Measurements from ENCODE around the gene TEX19.

DNA sequence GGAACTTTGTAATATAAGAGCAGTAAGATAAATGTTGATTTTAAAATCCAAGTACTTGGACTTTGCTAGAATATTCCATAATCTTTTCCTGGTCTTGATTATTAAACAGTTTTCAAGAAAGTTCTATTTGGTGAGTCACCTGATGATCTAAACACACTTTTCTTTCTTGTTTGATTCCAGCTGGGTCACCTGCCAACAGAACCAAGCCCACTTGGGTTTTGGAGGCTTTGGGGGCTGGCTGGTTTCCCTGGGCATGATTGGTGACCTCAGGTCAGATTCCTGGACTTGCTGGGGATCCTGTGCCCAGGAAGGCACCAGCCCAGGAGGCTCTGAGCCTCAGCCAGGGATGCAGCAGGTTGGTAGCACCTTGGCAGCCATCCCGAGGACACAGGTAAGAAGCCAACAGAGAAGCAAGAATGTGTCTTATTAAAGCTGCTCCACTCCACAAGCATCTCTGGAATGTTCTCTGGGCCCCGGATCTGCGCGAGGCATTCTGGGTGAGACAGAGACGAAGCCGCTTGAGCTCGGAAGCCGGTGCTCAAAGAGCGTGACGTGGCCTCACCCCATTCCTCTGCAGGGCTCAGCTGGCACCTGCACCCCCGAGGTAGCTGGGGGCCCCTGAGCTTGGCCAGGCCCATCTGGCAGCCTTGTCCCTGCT is 3.1 kb upstream of the TEX19 start:
- TF ChIP-seq GABPA (IDR thresholded peaks at IDR 0.05; ENCODE audit: low read depth) (no peak), POLR2AphosphoS5 (IDR thresholded peaks at IDR 0.05; ENCODE audit: low read depth) (no peak), SPI1 (IDR thresholded peaks at IDR 0.05; ENCODE audit: borderline replicate concordance, low read depth) (no peak)
- TF ChIP-seq, protein P1, sequence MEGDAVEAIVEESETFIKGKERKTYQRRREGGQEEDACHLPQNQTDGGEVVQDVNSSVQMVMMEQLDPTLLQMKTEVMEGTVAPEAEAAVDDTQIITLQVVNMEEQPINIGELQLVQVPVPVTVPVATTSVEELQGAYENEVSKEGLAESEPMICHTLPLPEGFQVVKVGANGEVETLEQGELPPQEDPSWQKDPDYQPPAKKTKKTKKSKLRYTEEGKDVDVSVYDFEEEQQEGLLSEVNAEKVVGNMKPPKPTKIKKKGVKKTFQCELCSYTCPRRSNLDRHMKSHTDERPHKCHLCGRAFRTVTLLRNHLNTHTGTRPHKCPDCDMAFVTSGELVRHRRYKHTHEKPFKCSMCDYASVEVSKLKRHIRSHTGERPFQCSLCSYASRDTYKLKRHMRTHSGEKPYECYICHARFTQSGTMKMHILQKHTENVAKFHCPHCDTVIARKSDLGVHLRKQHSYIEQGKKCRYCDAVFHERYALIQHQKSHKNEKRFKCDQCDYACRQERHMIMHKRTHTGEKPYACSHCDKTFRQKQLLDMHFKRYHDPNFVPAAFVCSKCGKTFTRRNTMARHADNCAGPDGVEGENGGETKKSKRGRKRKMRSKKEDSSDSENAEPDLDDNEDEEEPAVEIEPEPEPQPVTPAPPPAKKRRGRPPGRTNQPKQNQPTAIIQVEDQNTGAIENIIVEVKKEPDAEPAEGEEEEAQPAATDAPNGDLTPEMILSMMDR (IDR thresholded peaks at IDR 0.05; ENCODE audit: insufficient read depth, low read length) = no peak
- TF ChIP-seq, protein P2, sequence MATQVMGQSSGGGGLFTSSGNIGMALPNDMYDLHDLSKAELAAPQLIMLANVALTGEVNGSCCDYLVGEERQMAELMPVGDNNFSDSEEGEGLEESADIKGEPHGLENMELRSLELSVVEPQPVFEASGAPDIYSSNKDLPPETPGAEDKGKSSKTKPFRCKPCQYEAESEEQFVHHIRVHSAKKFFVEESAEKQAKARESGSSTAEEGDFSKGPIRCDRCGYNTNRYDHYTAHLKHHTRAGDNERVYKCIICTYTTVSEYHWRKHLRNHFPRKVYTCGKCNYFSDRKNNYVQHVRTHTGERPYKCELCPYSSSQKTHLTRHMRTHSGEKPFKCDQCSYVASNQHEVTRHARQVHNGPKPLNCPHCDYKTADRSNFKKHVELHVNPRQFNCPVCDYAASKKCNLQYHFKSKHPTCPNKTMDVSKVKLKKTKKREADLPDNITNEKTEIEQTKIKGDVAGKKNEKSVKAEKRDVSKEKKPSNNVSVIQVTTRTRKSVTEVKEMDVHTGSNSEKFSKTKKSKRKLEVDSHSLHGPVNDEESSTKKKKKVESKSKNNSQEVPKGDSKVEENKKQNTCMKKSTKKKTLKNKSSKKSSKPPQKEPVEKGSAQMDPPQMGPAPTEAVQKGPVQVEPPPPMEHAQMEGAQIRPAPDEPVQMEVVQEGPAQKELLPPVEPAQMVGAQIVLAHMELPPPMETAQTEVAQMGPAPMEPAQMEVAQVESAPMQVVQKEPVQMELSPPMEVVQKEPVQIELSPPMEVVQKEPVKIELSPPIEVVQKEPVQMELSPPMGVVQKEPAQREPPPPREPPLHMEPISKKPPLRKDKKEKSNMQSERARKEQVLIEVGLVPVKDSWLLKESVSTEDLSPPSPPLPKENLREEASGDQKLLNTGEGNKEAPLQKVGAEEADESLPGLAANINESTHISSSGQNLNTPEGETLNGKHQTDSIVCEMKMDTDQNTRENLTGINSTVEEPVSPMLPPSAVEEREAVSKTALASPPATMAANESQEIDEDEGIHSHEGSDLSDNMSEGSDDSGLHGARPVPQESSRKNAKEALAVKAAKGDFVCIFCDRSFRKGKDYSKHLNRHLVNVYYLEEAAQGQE (IDR thresholded peaks at IDR 0.05; ENCODE audit: insufficient replicate concordance, low read depth) = no peak

Data from HL-60 (cell line).